Measurements from ENCODE around the gene POU6F1.

Gene POU6F1

DNA sequence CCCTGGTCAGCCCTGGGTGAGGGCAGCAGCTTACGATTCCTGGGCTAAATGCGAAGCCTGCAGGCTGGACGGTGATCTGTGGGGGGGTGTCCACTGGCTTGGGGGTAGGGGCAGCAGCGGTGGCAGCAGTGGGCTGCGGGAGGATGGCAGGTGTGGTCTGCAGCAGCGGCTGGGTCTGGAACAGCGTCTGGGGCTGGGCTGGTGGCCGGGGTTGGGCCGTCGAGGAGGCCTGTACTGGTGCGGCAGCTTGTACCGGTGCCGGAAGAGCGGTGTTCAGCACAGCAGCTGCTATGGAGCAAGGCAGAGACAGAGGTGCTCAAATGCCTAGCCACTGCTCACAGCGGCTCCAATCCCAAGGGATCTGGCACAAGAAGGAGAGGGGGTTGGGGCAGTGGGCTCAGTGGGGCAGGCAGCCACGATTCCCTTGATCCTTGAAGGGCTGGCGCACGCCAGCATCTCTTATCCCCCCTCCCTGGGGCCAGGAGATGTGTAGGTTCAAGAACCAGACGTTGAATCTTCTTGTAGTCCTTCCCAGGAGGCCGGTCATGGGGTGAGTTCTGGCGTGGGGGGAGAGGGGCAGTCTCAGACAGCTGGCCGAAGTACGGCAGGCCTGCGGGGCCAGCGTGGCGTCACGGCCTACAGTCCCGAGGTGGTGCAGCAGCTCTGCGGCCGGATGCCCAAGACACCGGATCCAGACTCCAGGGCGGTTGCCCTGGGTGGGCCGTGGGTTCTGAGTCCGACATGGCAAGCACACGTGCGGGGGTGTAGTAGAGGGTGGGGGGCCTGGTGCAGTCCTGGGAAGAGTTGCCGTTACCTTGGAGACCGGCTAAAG, 19.9 kb downstream of the POU6F1 start:
- DNase-seq (ENCODE audit: low read depth), result no peak

DNA sequence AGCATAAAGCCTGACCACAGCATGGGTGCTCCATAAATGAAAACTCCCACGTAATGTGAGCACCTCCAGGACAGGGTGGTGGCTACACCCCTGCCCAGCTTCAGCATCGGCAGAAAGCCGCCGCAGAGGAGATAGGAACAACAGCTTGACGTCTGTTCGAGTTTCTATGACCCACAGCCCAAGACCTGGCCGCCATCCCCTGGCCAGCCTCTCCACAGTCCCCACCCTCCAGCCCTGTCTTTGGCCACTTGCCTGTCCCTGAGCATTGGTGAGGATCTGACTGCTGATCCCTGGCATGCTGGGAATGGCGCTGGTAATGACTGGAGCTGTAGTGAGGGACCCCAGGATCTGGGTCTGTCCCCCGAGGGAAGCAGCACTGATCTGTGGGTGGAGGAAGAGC, 21.3 kb downstream of the POU6F1 start:
- DNase-seq (ENCODE audit: low read depth), result no peak

DNA sequence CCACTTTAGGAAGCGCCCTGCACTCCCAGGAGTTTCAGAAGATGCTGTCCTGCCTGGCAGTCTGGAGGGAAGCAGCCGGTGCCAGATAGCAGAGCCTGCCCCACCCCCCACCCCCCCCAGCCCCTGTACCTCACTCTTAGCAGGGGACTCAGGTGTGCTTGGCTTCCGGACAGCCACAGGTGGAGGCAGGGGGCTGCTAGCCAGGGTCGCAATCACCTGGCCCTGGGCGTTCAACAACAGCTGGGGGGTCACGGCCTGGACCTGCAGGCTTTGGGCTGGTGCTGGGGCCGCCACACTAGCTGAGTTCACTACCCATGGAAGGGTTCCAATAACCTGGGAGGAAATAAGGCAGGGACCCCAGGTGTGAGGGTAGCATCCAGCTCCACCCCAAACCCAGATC, 22.0 kb downstream of the POU6F1 start:
- no peak for DNase-seq (ENCODE audit: low read depth)

DNA sequence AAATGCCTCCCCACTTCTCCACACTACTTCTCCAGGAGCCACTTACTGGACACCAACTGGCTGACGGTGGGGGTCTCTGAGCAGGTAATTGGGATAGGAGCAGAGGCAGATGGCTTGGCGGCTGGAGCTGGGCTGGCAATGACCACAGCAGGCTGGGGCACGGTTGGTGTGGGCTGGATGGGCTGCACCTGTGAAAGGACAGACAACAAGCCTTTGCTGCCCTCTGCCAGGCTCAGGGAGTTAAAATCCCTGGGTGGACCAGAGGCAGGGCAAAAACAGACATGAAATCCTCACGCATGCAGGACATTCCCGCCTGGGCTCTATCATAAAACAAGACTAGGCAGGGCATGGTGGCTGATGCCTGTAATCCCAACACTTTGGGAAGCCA, 25.6 kb downstream of the POU6F1 start:
- DNase-seq (ENCODE audit: low read depth), result no peak

DNA sequence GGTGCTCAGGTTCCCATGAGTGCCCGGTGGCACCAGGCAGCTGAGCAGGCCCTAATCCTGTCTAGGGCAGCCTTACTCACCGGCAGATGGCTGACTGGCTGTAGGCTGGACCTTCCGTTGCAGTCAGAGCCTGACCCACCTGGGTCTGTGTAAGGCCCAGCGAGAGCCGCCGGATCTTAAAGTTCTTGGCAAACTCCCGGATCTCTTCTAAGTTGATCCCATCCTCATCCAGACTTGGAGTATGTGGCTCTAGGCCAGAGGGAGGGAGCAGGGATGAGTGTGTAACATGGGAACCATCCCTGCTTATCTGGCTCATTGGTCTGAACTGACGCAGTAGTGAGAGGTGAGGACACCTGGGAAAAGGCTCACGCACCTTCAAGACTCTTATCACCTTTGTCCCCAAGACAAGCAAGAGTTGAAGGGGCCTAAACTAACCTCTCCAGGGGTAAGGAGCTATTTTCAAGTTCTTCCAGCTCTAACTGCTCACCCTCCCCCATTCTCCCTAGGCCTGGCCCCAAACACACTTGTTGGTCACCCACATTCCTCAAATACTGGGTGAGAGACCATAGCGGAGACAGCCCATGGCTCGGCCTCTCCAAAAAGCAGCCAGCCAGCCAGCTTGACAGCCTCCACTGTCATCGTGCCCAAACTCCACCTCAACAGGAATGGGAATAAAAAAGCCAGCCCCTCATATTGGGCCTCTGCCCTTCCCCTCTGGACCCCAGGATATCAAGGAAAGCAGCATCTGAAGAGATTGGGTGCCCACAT, 26.2 kb downstream of the POU6F1 start:
- DNase-seq (ENCODE audit: low read depth), result no peak

DNA sequence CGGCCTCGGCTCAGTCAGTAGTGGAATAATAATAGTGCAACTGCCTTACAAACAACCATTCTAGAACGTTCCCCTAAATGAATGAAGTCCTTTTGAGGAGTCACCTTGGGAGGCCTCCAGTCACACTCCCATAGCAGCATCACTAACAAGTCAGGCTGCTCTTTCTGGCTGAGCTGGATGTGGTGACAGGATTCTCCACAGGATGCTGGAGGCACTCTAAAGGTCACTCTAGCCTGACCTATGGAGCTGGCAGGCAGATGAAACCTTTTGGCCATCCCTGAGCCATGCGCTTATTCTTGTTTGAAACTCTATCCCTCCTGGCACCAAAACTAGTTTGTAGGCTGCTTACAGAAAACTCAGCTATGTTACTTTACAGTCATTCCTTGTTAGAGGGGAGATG, 27.0 kb downstream of the POU6F1 start:
- DNase-seq (ENCODE audit: low read depth), result peak; percentile 39

DNA sequence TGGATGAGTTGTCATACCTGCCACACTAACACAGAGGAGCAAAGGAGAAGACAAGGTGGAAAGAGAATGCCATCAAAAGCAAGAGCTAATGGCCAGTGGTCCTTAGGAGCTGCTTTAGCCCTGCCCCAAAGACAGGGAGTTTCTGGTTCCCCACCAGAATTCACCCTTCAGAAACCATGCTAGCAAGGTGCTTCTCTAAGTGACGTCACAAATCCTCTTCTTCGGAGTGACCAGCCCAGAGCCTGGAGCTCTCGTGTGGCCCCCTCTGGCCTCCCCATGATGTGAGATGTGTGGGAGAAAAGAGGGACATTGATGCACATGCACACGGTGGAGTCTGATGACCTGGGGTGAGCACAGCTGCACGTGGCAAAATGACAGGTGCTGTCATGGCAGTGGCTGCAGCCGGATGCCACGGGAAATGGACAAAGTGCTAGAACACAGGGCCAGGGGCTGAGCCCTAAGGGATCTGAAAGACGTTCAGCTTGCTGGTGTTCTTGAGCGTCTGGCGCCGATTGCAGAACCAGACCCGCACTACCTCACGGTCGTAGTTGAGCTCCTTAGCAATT, 28.0 kb downstream of the POU6F1 start:
- no peak for DNase-seq (ENCODE audit: low read depth)

DNA sequence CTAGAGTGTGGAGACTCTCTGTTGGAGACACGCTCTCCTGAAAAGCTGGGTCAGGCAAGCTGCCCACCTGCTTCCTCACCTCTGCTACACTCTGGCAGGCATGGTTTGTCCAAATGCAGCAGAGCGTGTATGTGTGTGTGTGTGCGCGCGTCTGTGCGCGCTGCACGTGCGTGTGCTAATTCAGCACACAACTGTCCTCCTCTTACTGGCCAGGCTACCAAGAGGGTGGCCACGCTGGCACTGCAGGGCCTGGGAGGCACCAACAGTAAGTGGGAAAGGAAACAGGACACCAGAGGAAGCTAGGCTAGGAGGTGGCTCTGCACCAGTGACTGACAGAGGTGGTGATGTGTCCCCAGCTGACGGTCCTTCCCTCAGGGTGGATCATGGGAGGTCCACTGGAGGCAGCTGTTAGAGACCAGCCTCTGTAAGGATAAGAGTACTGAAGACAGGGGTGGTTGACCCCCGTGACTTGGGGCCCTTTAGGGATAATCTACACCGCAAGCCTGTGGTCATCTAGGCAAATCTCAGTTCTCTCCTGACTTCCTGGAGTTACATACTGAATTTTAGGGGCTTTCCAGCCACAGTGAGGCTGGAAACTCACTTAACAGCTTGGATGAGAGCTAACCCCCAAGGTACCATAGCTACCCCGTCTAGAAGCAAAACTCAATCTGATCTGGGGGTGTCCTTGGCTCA, 29.4 kb downstream of the POU6F1 start:
- no peak for DNase-seq (ENCODE audit: low read depth)

DNA sequence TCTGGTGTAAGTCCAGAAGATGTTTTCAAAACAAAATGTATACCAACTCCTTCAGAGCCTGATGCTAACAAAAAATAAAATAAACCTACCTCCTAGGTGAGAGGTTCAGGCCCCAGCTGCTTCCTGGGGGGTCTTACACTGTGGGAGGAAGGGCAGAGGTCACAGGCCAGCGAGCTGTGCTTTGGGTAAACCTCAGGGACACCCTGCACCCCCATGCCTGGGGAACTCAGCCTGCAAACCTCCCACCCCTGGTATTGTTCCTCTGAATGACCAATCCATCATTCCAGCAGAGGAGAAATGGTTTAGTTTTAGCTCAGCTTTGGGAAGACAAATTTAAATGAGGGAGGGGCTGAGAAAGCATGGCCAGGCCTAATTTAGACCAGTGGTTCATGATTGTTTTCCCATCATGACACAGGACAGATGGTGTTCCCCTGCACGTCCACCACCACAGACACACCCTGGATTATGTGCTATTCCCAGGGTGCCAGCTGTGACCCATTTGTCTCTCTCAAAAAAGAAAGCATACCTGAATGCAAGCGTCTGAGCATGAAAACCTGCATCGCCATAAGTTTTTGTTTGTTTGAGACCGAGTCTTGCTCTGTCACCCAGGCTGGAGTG, 30.4 kb downstream of the POU6F1 start:
- DNase-seq (ENCODE audit: low read depth), result no peak

DNA sequence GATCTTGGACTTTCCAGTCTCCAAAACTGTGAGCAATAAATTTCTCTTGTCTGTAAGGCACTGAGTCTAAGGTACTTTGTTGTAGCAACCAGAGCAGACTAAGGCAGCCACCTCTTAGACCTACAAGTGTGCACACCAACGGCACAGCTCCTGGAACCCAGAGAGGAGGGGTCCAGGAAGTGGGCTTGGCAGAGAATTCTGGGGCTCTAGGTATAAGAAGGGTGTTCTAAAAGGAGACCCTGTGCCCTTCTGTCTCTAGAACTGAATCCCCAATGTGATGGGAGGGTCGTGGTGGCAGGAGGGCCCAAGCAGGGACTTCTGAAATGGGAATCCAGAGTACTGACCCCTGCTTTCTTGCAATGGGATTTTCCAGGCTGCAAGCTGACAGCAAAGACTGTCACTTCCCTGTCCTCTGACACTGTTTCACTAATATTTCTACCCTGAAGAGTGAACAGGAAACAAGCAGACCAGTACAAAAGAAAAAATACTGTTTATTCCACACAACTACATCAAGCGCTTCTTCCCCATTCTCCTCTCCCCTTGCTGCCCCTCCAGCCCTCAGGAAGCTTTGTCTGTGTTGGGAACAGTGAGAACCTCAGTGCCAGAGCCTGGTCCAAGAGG, 31.3 kb downstream of the POU6F1 start:
- no peak for DNase-seq (ENCODE audit: low read depth)

DNA sequence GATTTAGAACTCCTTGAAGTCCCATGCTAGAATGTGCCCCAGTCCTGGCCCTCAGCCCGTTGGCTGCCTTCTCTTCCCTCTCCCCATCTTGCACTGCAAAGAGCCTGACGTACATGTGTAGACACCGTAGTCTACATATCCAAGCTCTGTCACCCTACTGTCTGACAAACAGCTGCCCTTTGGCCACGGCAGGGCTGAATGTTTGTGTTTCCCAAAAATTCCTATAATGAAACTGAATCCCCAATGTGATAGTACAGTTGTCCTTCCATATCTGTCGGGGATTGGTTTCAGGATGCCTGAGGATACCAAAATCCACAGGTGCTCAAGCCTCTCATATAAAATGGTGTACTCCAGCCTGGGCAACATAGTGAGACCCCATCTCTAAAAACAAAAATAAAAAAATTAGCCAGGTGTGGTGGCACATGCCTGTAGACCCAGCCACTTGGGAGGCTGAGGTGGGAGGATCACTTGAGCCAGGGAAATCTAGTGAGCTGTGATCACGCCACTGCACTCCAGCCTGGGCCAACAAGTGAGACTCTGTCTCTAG, 32.6 kb downstream of the POU6F1 start:
- no peak for DNase-seq (ENCODE audit: low read depth)

DNA sequence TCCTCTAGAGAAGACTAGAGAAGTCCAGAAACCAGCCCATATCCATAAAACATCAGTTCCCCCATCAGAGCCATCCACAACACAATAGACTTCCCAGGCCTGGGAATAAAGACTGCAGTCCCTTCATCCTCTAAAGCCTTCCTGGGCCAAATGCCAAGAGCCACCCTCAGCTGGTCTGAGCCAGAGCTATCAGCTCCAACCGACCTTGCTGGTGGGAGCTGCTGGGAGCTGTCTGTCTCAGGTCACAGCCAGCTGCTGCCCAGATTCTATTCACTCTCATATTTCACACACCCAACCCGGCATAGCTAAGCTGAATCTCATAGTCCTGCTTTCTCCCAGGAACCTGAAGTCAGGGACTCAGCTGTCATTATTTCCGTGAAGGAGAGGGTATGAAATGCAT, 34.0 kb downstream of the POU6F1 start:
- no peak for DNase-seq (ENCODE audit: low read depth)

DNA sequence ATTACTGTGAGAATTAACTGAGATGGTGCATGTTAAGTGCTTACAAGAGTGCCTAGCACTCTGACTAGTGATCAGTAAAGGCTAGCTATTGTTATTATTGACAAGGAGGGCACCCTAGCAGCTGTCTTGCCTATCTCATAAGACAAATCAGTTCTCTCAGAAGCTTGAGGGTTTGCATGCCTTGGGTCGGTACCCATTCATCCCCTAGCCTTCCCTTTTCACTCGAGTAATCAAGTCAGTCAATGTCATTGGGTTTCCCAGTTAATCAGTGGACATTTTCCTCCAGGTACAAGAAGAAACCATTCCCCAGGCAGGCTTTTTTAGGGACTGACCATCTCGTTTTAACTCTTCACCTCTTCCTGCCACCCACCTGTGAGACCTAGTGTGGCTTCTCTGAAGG, 34.5 kb downstream of the POU6F1 start:
- no peak for DNase-seq (ENCODE audit: low read depth)

DNA sequence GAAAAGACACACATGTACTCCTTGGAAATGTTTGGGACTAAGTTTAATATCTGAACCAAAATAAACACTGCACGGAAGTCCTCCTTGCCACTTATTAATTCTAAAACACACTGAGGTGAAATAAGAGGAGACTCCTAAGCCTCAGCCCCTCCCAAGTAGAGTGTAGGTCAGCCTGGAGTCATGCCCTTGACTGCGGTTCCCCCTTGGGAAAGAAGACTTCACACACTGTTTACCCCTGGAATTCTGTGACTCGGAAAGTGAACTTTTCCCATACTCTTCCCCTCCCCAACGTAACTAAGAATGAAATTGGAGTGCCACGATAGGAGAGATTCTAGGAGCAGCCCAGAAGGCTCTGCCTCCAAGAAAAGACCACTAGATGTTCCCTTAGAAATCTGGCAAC, 36.3 kb downstream of the POU6F1 start:
- no peak for DNase-seq (ENCODE audit: low read depth)

DNA sequence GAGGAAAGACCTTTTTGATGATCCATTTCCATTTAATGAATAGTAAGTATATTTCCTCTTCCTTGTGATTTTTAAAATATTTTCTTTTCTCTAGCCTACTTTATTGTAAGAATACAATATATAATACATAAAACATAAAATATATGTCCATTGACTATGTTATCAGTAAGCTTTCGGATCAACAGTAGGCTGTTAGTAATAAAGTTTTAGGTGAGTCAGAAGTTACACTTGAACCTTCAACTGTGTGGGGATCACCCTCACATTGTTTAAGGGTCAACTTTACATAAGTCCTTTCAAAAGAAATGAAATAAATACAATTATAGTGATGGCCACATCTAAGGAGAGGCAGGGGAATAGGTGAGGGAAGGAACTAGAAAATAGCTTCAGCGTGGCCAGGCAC, 40.0 kb downstream of the POU6F1 start:
- DNase-seq (ENCODE audit: low read depth), result no peak

DNA sequence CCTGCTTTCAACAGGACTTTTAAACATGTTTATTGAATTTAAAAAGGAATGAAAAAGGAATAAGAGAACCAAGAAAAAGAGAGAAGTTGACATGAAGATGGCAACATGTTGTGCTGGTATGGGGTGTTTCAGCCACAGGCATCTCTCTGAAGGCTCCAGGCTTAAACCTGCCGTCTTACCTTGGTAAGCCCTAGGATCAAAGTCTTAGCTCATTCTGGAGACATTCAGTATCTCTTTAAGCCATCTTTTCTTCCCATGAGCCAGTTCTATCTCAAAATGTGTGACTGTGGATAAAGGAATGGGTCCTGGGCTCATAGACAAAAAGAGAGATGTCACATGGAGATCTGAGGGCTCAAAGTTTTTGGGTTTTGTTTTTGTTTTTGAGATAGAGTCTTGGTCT, 43.4 kb downstream of the POU6F1 start:
- DNase-seq (ENCODE audit: low read depth), result no peak

DNA sequence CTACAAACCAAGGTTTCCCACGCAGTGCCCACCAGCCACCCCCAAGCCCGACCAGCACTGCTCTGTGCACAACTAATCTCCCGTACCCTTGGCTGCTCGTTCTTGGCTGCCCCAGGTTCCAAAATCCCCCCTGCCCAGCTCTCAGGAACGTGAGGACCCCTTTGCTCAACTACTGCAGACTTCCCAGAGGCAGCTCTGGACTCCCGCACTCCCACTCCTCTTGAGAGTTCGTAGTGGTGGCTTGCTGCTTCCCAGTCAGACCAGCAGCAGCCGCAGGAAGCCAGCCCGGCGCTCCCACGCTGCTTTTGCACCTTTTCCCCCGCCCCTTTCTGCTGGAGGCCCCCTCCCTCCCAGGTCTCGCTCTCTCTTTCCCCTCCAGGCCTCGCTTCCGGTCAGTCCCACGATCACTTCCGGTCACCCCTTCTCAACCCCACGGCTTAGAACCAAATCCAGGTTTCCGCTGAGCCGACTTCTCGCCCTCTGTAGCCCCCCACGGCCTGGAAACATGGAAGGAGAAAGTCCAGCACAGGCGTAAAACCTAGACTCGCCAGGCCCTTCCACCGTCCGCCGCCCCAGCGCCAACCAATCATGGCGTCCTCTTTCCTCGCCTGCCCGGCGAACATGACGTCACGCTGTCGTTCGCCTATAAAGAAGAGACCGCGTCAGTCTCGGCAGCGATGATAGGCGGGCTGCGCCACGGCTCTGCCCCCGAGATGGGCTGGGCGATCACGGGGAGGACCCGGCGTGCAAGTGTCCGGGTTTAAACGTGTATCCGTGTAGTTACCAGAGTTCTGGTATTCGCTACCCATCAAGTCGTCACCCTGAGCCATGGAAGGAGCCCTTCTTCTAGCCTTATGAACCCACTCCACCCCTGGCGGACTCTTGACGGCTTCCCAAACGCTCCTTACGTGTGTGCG, 45.1 kb downstream of the POU6F1 start, which contains the start of gene TFCP2:
Gene TFCP2 (minus strand): TSS at position 621 of the 917 bp plus-strand sequence. CDS start 713 bp downstream, outside the sequence.
- peak; percentile 95 for DNase-seq (ENCODE audit: low read depth)

DNA sequence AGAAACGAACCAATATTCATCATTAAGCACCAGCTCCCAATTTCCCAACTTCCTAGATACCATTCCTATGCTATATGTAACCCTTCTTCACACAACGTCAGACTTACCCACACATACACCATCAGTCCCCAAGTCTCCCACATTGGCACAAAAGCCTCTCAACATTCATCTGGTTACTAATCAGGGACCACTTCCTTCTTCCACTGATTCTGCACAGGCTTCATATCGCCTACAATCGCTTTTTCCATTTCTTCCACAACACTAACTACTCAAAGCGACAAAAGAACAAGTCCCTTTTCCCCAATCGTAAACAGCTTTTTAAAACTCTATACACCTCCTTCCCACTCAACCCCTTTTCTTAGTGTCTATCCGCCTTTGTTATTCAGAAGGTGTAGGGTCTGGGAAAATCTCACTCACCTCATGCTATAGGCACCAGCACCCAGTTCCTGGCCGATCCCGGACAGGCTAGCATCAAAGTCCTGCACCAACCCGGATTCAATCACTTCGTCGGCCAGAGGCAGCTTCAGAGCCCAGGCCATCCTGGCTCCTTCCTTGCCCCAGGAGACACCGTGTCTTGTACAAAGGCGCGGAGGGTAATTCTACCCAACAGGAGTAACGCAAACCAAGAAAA, 45.9 kb downstream of the POU6F1 start:
- DNase-seq (ENCODE audit: low read depth), result no peak

DNA sequence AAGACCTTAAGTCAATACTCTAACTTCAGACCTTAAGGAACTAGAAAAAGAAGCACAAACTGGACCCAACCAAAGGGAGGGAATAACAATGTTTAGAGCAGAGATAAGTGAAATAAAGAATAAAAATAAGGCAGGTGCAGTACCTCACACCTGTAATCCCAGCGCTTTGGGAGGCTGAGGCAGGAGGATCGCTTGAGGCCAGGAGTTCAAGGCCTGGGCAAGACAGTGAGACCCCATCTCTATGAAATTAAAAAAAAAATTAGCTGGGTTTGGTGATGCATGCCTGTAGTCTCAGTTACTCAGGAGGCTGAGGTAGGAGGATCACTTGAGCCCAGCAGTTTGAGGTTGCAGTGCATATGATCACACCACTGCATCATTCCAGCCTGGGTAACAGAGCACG, 54.1 kb downstream of the POU6F1 start:
- DNase-seq (ENCODE audit: low read depth), result no peak

DNA sequence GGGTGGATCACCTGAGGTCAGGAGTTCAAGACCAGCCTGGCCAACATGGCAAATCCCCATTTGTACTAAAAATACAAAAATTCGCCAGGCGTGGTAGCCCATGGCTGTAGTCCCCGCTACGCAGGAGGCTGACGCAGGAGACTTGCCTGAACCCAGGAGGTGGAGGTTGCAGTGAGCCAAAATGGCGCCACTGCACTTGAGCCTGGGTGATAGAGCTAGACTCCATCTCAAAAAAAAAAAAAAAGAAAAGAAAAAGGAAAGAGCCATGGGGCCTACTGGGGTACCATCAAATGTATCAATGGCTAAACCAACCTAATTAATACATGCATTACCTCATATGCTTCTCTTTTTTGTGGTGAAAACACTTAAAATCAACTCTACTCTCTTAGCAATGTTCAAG, 55.6 kb downstream of the POU6F1 start:
- DNase-seq (ENCODE audit: low read depth), result no peak
